SK-N-SH treated with all-trans-retinoic acid at 6 μM for 48 hours (cell line): ENCODE measurements around the gene ZNF709.

Source experiments
- CREB5 ChIP-seq: fragments of 250-450 bp; sonication (Bioruptor Pico); IDR thresholded peaks from 2 replicates; pipeline ENCODE4 v1.5.1; 2020; ENCODE audit warnings: low read depth, mild to moderate bottlenecking, moderate library complexity
- CSRNP3 ChIP-seq: fragments of 250-450 bp; sonication (Bioruptor Pico); IDR thresholded peaks from 2 replicates; pipeline ENCODE4 v1.5.1; 2021; ENCODE audit warnings: mild to moderate bottlenecking, moderate library complexity
- PATZ1 ChIP-seq: fragments of 250-450 bp; sonication (Bioruptor Pico); IDR thresholded peaks from 2 replicates; pipeline ENCODE4 v1.8.0; 2020; ENCODE audit warnings: mild to moderate bottlenecking, moderate library complexity, borderline replicate concordance
- RARB ChIP-seq: fragments of 250-450 bp; sonication (Bioruptor Pico); IDR thresholded peaks from 2 replicates; pipeline ENCODE4 v1.8.0; 2021; ENCODE audit warnings: mild to moderate bottlenecking, moderate library complexity
- TCF4 ChIP-seq: fragments of 250-450 bp; sonication (Bioruptor Pico); IDR thresholded peaks from 2 replicates; pipeline ENCODE4 v1.8.0; 2021; ENCODE audit warnings: mild to moderate bottlenecking, moderate library complexity, borderline replicate concordance
- ZFP3 ChIP-seq: fragments of 250-450 bp; sonication (Bioruptor Pico); IDR thresholded peaks from 2 replicates; pipeline ENCODE4 v1.5.0; 2020; ENCODE audit warnings: mild to moderate bottlenecking, moderate library complexity
- ZFP30 ChIP-seq: fragments of 450-650 bp; formaldehyde crosslinking; IDR thresholded peaks from 2 replicates; pipeline ENCODE4 v1.5.0; 2022; ENCODE audit warnings: mild to moderate bottlenecking, moderate library complexity
- ZNF70 ChIP-seq: fragments of 450-650 bp; formaldehyde crosslinking; IDR thresholded peaks from 2 replicates; pipeline ENCODE4 v1.5.0; 2020; ENCODE audit warnings: mild to moderate bottlenecking, moderate library complexity

- TF ChIP-seq CSRNP3 (CRISPR knock-in tag) (no peak), PATZ1 (no peak), CREB5 (no peak), TCF4 (no peak), ZFP3 (CRISPR knock-in tag) (no peak), ZNF70 (CRISPR knock-in tag) (no peak), ZFP30 (CRISPR knock-in tag) (no peak), RARB (CRISPR knock-in tag) (no peak)
These were observed 31.1 kb downstream of the ZNF709 start for GRCh38 chr19:12453495-12453894.
